ENCODE results near the gene KRT85. TPM values are rescaled to one million over a fixed set of nuclear protein-coding genes. Genes with fewer than 3 reads are reported as not detected.

The KRT85 gene
- total and polyA plus RNA-seq, 2 donors (not counting 3 experiments of a cell fraction or from before 2014, with no cell fraction given): not detected

DNA sequence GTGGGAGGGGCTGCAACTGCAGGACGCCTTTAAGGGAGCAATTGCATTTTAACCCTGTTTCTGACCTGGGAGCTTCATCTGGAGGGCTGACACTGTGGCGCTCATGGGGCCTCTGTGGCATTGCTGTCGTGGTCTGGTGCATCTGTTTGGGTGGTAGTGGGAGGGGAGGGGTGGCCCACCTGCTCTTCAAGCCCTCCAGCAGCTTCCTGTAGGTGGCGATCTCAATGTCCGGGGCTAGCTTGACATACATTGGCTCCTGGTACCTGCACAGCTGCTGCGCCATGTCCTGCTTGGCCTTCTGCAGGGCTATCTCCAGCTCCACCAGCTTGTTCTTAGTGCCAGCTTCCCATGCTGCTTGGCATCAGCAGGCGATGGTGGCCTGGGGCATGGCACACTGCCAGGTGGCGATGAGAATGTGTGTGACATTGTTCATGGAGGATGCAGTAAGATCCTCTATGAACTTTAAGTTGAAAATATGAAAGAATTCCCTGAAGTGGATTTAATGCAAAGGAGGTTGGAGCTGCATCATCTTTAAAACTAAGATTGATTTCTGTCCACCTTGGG is 46.6 kb upstream of the KRT85 start:
- Histone ChIP-seq H2AFZ (ENCODE audit: low read depth, low read length) (no peak overlapping the region), H3K9ac (replicated peaks; ENCODE audit: extremely low read depth, insufficient read depth, low read length) (no peak overlapping the region), H3K4me1 (ENCODE audit: control insufficient read depth, extremely low read depth, insufficient read depth, low read length) (no peaks in the 10 kb centered on the region), H3K27me3 (ENCODE audit: control insufficient read depth in 2 of 2, insufficient read depth in 2 of 2, low read length in 2 of 2) (peaks cover 0 to 2% of the 10 kb centered on the region in 2 experiments), H3K9me3 (replicated peaks; ENCODE audit: control insufficient read depth, insufficient read depth, low read length) (no peaks in the 10 kb centered on the region), H4K20me1 (replicated peaks; ENCODE audit: control insufficient read depth, extremely low read depth, insufficient read depth, low read length) (no peaks in the 10 kb centered on the region), H3K4me3 (replicated peaks in 1 of 3; ENCODE audit: insufficient read depth in 1 of 3, low read depth in 1 of 3, low read length in 3 of 3) (no peak overlapping the region), H3K36me3 (ENCODE audit: control insufficient read depth in 2 of 2, extremely low read depth in 1 of 2, insufficient read depth in 2 of 2, low read length in 2 of 2) (no peaks in the 10 kb centered on the region), H3K9me1 (replicated peaks; ENCODE audit: control insufficient read depth, extremely low read depth, insufficient read depth, low read length) (no peaks in the 10 kb centered on the region), H3K27ac (ENCODE audit: insufficient read depth, low read depth, low read length) (no peak overlapping the region), H3K79me2 (ENCODE audit: control insufficient read depth, insufficient read depth, low read length) (no peaks in the 10 kb centered on the region), H3K4me2 (ENCODE audit: insufficient read depth, low read length) (no peak overlapping the region)
- DNase-seq (ENCODE audit: low read depth, low spot score): no peak
- ChIA-PET POLR2A (no interaction called here), CTCF (interaction anchor here (1.2 to 1.8 kb wide), 2 partner anchors 13 to 135 kb away, joined by 3 to 5 read pairs; no protein-coding TSS in a partner anchor)
- TF ChIP-seq JUN (IDR thresholded peaks at IDR 0.05; ENCODE audit: borderline replicate concordance, insufficient read depth, insufficient read length, low read depth): no peak
- TF ChIP-seq POLR2AphosphoS5 (IDR thresholded peaks at IDR 0.05; ENCODE audit: insufficient read depth, low read depth, low read length): no peak
- no peak for TF ChIP-seq FOS (IDR thresholded peaks at IDR 0.05; ENCODE audit: borderline replicate concordance, insufficient read depth, low read length)
- no peak for TF ChIP-seq EZH2 (IDR thresholded peaks at IDR 0.05; ENCODE audit: borderline replicate concordance, low read depth, low read length, severe bottlenecking)
- no peak for TF ChIP-seq GATA2 (IDR thresholded peaks at IDR 0.05; ENCODE audit: insufficient read depth, insufficient read length, low read depth, low read length)
- TF ChIP-seq, protein P1, sequence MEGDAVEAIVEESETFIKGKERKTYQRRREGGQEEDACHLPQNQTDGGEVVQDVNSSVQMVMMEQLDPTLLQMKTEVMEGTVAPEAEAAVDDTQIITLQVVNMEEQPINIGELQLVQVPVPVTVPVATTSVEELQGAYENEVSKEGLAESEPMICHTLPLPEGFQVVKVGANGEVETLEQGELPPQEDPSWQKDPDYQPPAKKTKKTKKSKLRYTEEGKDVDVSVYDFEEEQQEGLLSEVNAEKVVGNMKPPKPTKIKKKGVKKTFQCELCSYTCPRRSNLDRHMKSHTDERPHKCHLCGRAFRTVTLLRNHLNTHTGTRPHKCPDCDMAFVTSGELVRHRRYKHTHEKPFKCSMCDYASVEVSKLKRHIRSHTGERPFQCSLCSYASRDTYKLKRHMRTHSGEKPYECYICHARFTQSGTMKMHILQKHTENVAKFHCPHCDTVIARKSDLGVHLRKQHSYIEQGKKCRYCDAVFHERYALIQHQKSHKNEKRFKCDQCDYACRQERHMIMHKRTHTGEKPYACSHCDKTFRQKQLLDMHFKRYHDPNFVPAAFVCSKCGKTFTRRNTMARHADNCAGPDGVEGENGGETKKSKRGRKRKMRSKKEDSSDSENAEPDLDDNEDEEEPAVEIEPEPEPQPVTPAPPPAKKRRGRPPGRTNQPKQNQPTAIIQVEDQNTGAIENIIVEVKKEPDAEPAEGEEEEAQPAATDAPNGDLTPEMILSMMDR (IDR thresholded peaks at IDR 0.05; ENCODE audit: extremely low read depth in 1 of 2, insufficient read depth in 1 of 2, low read depth in 1 of 2, low read length in 2 of 2): no peak
- TF ChIP-seq POLR2A (IDR thresholded peaks at IDR 0.05; ENCODE audit: low read depth, low read length): no peak
- TF ChIP-seq, protein P2, sequence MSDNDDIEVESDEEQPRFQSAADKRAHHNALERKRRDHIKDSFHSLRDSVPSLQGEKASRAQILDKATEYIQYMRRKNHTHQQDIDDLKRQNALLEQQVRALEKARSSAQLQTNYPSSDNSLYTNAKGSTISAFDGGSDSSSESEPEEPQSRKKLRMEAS (IDR thresholded peaks at IDR 0.05; ENCODE audit: insufficient read depth, insufficient read length): no peak
- TF ChIP-seq MYC (IDR thresholded peaks at IDR 0.05; ENCODE audit: low read depth, low read length): no peak
- BruUV-seq (replicated peaks): no TSS peak
- dilution Hi-C loops (cut with MboI; ENCODE audit: extremely low pct_ligation_motif_present, low sequenced_read_pairs) (no loop called here), intact Hi-C loops (cut with micrococcal nuclease) (no loop called here)
- no peak for FAIRE-seq

Measured in endothelial cell of umbilical vein (primary cell).